SK-N-SH (cell line): Measurements from ENCODE around the gene CSNK1G3. TPM values are rescaled to one million over a fixed set of nuclear protein-coding genes. Genes with fewer than 3 reads are reported as not detected.

Source experiments
- CTCF ChIA-PET: fragments of 300-600, 350-600 bp; formaldehyde crosslinking; extraction: SDS; loops from one replicate; lab custom pipeline; 2021; lab: Yijun Ruan, JAX
- POLR2A ChIA-PET: fragments of 350-600 bp; sonication (Branson Sonifier 250); formaldehyde crosslinking; extraction: SDS; loops from one replicate; lab custom pipeline; 2020; ENCODE audit warnings: antibody characterized with exemption, inconsistent platforms; lab: Yijun Ruan, JAX
- DNase-seq: peaks from one replicate; pipeline ENCODE4 v3.0.0; 2012
- H2AFZ ChIP-seq: fragments of 200-600 bp; sonication (generic); 2 replicates; pipeline ENCODE4 v1.8.1; 2016; ENCODE audit warnings: antibody characterized with exemption, mild to moderate bottlenecking, low read depth
- H3F3A ChIP-seq: fragments of 200-600 bp; sonication (generic); replicated peaks from 2 replicates; pipeline ENCODE3; 2016; ENCODE audit warnings: antibody characterized with exemption, mild to moderate bottlenecking; ENCODE audit not compliant: insufficient read depth
- H3K27ac ChIP-seq, 2 experiments: fragments of 200-500 bp in 1 of 2; fragments of 200-600 bp in 1 of 2; sonication (Bioruptor generic) in 1 of 2; sonication (generic), shearing (Covaris generic) in 1 of 2; 2 replicates each; pipeline versions ENCODE4 v1.5.1 to v1.6.1; 2014 to 2016; ENCODE audit warnings: low read depth in 2 of 2, inconsistent platforms in 1 of 2, low read length in 1 of 2, mild to moderate bottlenecking in 1 of 2, mixed read lengths in 1 of 2
- H3K27me3 ChIP-seq: fragments of 200-600 bp; sonication (generic), shearing (Covaris generic); 2 replicates; pipeline ENCODE4 v1.6.1; 2016; ENCODE audit warnings: mixed run types; ENCODE audit not compliant: insufficient read depth
- H3K36me3 ChIP-seq, 2 experiments: fragments of 200-500 bp in 1 of 2; fragments of 200-600 bp in 1 of 2; sonication (Bioruptor generic) in 1 of 2; sonication (generic) in 1 of 2; replicated peaks in 1 of 2; 2 replicates each; pipeline versions ENCODE3 to v1.5.1; 2014 to 2016; ENCODE audit warnings: low read length in 1 of 2, mild to moderate bottlenecking in 1 of 2; ENCODE audit not compliant: insufficient read depth in 2 of 2, control insufficient read depth in 1 of 2
- H3K4me1 ChIP-seq, 2 experiments: fragments of 200-500 bp in 1 of 2; fragments of 200-600 bp in 1 of 2; sonication (Bioruptor generic) in 1 of 2; sonication (generic), shearing (Covaris generic) in 1 of 2; 2 replicates each; pipeline versions ENCODE4 v1.5.1 to v1.6.1; 2014 to 2016; ENCODE audit warnings: low read depth in 1 of 2, low read length in 1 of 2, mixed run types in 1 of 2; ENCODE audit not compliant: insufficient read depth in 2 of 2, control insufficient read depth in 1 of 2
- H3K4me2 ChIP-seq: fragments of 200-600 bp; sonication (generic), shearing (Covaris generic); 2 replicates; pipeline ENCODE4 v1.6.1; 2017; ENCODE audit warnings: mixed run types
- H3K4me3 ChIP-seq, 2 experiments: fragments of 200-500 bp in 1 of 2; fragments of 200-600 bp in 1 of 2; sonication (Bioruptor generic) in 1 of 2; sonication (generic), shearing (Covaris generic) in 1 of 2; 2 replicates each; pipeline versions ENCODE4 v1.5.1 to v1.8.1; 2014 to 2016; ENCODE audit warnings: low read depth in 2 of 2, inconsistent platforms in 1 of 2, low read length in 1 of 2, mild to moderate bottlenecking in 1 of 2, mixed read lengths in 1 of 2, moderate library complexity in 1 of 2
- H3K79me2 ChIP-seq: fragments of 200-600 bp; sonication (generic); 2 replicates; pipeline ENCODE4 v1.8.1; 2017; ENCODE audit warnings: mild to moderate bottlenecking; ENCODE audit not compliant: insufficient read depth
- H3K9ac ChIP-seq: fragments of 200-600 bp; sonication (generic); 2 replicates; pipeline ENCODE4 v1.6.1; 2017; ENCODE audit warnings: mixed run types
- H3K9me2 ChIP-seq: fragments of 200-600 bp; sonication (generic); 2 replicates; pipeline ENCODE4 v1.6.1; 2017; ENCODE audit warnings: mixed run types
- H3K9me3 ChIP-seq: fragments of 200-600 bp; sonication (generic); 2 replicates; pipeline ENCODE4 v1.6.1; 2017; ENCODE audit warnings: mixed run types, mild to moderate bottlenecking, moderate library complexity
- H4K20me1 ChIP-seq: fragments of 200-600 bp; sonication (generic); 2 replicates; pipeline ENCODE4 v1.6.1; 2017; ENCODE audit warnings: mild to moderate bottlenecking, mixed run types; ENCODE audit not compliant: insufficient read depth
- CHD2 ChIP-seq: fragments of 150-350 bp; IDR thresholded peaks from 2 replicates; pipeline ENCODE4 v1.6.1; 2018; ENCODE audit warnings: low read length; ENCODE audit not compliant: partially characterized antibody
- ELF1 ChIP-seq: IDR thresholded peaks from 2 replicates; pipeline ENCODE4 v1.4.0; 2012
- EP300 ChIP-seq, 2 experiments: IDR thresholded peaks; 2 replicates each; pipeline versions ENCODE4 v1.4.0 to v1.6.1; 2012; ENCODE audit warnings: borderline replicate concordance in 1 of 2, low read depth in 1 of 2, low read length in 1 of 2
- FOSL2 ChIP-seq: IDR thresholded peaks from 2 replicates; pipeline ENCODE4 v1.4.0; 2012; ENCODE audit warnings: low read depth, mild to moderate bottlenecking, moderate library complexity, borderline replicate concordance
- FOXJ3 ChIP-seq: sonication (generic); formaldehyde crosslinking; IDR thresholded peaks from 2 replicates; pipeline ENCODE4 v1.5.1; 2020; ENCODE audit warnings: mild to moderate bottlenecking, missing genetic modification reagents
- GABPA ChIP-seq: IDR thresholded peaks from 2 replicates; pipeline ENCODE4 v1.4.0; 2012; ENCODE audit warnings: low read depth, mild to moderate bottlenecking
- NRF1 ChIP-seq: IDR thresholded peaks from 2 replicates; pipeline ENCODE4 v1.6.1; 2012; ENCODE audit warnings: low read depth, mild to moderate bottlenecking, low read length
- RAD21 ChIP-seq: IDR thresholded peaks from 2 replicates; pipeline ENCODE4 v1.6.1; 2012; ENCODE audit warnings: mild to moderate bottlenecking, low read length
- RCOR1 ChIP-seq: fragments of 150-350 bp; IDR thresholded peaks from 2 replicates; pipeline ENCODE4 v1.6.1; 2017; ENCODE audit warnings: antibody characterized with exemption, low read length
- REST ChIP-seq: IDR thresholded peaks from 2 replicates; pipeline ENCODE4 v1.6.1; 2012; ENCODE audit warnings: mild to moderate bottlenecking, low read depth, low read length, moderate library complexity
- RFX5 ChIP-seq: IDR thresholded peaks from 2 replicates; pipeline ENCODE4 v1.6.1; 2012; ENCODE audit warnings: mild to moderate bottlenecking, improper control_type of control experiment, low read length
- RXRA ChIP-seq: IDR thresholded peaks from 2 replicates; pipeline ENCODE4 v1.4.0; 2012; ENCODE audit warnings: low read depth, mild to moderate bottlenecking, borderline replicate concordance
- SIN3A ChIP-seq: IDR thresholded peaks from 2 replicates; pipeline ENCODE4 v1.6.1; 2012; ENCODE audit warnings: low read depth, mild to moderate bottlenecking, low read length, moderate library complexity, borderline replicate concordance
- TAF1 ChIP-seq: IDR thresholded peaks from 2 replicates; pipeline ENCODE4 v1.6.1; 2012; ENCODE audit warnings: low read depth, mild to moderate bottlenecking, low read length, moderate library complexity, borderline replicate concordance
- TCF12 ChIP-seq: IDR thresholded peaks from 2 replicates; pipeline ENCODE4 v1.4.0; 2012
- USF1 ChIP-seq: IDR thresholded peaks from 2 replicates; pipeline ENCODE4 v1.4.0; 2012; ENCODE audit warnings: low read depth, borderline replicate concordance
- WGBS: methylation state at CpG from one replicate; pipeline ENCODE4 v1.1.6; 2017; ENCODE audit warnings: low lambda C conversion rate; 5-methylcytosine and 5-hydroxymethylcytosine counted together
- polyA plus RNA-seq, 3 experiments: library from polyadenylated mRNA; depleted of rRNA; stranded (reverse); fragments of >200 nt; gene quantifications; 2 replicates each; pipeline ENCODE4 v1.2.3, GENCODE V29; 2012
- TF ChIP-seq, protein P1 (sequence below): IDR thresholded peaks from 2 replicates; pipeline ENCODE4 v1.4.0; 2012; ENCODE audit warnings: low read depth, borderline replicate concordance
- TF ChIP-seq, protein P2 (sequence below): fragments of 150-350 bp; IDR thresholded peaks from 2 replicates; pipeline ENCODE4 v1.6.1; 2017; ENCODE audit warnings: antibody characterized with exemption, low read length, low read depth, borderline replicate concordance

Gene CSNK1G3
- polyA plus RNA-seq, 1 of the 3 experiments (the other 2 are of a cell fraction) = 13.1 TPM

GRCh38 chr5:123645024-123645603 is 133.1 kb downstream of the CSNK1G3 start:
- no peaks in the 10 kb centered on the region for H3K27me3 ChIP-seq
- H3K4me1 ChIP-seq = no peaks in the 10 kb centered on the region
- no peak overlapping the region for H3K4me3 ChIP-seq
- H3K79me2 ChIP-seq = no peaks in the 10 kb centered on the region
- no peak overlapping the region for H3K4me2 ChIP-seq
- H2AFZ ChIP-seq = no peak overlapping the region
- CTCF ChIA-PET = no interaction called here
- no peaks in the 10 kb centered on the region for H3F3A ChIP-seq
- no peaks in the 10 kb centered on the region for H3K9me3 ChIP-seq
- no peaks in the 10 kb centered on the region for H4K20me1 ChIP-seq
- WGBS = 30% methylated on average over 1 of the region's 1 CpG
- POLR2A ChIA-PET = no interaction called here
- no peak for DNase-seq
- no peaks in the 10 kb centered on the region for H3K36me3 ChIP-seq
- TF ChIP-seq REST = no peak
- no peak for TF ChIP-seq ELF1
- TF ChIP-seq RAD21 = no peak
- TF ChIP-seq RFX5 = no peak
- TF ChIP-seq, protein P1, sequence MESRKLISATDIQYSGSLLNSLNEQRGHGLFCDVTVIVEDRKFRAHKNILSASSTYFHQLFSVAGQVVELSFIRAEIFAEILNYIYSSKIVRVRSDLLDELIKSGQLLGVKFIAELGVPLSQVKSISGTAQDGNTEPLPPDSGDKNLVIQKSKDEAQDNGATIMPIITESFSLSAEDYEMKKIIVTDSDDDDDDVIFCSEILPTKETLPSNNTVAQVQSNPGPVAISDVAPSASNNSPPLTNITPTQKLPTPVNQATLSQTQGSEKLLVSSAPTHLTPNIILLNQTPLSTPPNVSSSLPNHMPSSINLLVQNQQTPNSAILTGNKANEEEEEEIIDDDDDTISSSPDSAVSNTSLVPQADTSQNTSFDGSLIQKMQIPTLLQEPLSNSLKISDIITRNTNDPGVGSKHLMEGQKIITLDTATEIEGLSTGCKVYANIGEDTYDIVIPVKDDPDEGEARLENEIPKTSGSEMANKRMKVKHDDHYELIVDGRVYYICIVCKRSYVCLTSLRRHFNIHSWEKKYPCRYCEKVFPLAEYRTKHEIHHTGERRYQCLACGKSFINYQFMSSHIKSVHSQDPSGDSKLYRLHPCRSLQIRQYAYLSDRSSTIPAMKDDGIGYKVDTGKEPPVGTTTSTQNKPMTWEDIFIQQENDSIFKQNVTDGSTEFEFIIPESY = no peak
- no peak for TF ChIP-seq EP300 (IDR thresholded peaks at IDR 0.05; ENCODE audit: borderline replicate concordance in 1 of 2, low read depth in 1 of 2, low read length in 1 of 2)
- TF ChIP-seq TAF1 = no peak
- TF ChIP-seq TCF12 = no peak
- TF ChIP-seq FOSL2 = no peak
- TF ChIP-seq SIN3A = no peak
- TF ChIP-seq CHD2 = no peak
- TF ChIP-seq RCOR1 = no peak
- TF ChIP-seq NRF1 = no peak
- no peak for TF ChIP-seq USF1
- no peak for TF ChIP-seq RXRA
- TF ChIP-seq, protein P2, sequence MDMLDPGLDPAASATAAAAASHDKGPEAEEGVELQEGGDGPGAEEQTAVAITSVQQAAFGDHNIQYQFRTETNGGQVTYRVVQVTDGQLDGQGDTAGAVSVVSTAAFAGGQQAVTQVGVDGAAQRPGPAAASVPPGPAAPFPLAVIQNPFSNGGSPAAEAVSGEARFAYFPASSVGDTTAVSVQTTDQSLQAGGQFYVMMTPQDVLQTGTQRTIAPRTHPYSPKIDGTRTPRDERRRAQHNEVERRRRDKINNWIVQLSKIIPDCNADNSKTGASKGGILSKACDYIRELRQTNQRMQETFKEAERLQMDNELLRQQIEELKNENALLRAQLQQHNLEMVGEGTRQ = no peak
- TF ChIP-seq GABPA = no peak
- TF ChIP-seq FOXJ3 (CRISPR knock-in tag) = no peak
- H3K9me2 ChIP-seq = no peaks in the 10 kb centered on the region
- H3K27ac ChIP-seq = no peak overlapping the region
- no peak overlapping the region for H3K9ac ChIP-seq
